HepG2 (cell line): ENCODE data around the gene PPIL6. TPM values are rescaled to one million over a fixed set of nuclear protein-coding genes. Genes with fewer than 3 reads are reported as not detected.

Experiments used
- ATAC-seq: fragments of 200-7000 bp; cut with Tn5 transposase; 3 replicates; pipeline ENCODE4 v1.9.1; 2020; ENCODE audit warnings: mild to moderate bottlenecking, moderate library complexity
- BruUV-seq: library from RNA; stranded (reverse); fragments of 400-500 nt; replicated peaks from 2 replicates; lab custom pipeline; 2021; lab: Mats Ljungman, UMichigan
- CTCF ChIA-PET: fragments of 300-600 bp; formaldehyde crosslinking; extraction: SDS; loops from one replicate; lab custom pipeline; 2021; ENCODE audit warnings: low total read pairs, inconsistent platforms, low intra/inter-chr PET ratio; lab: Yijun Ruan, JAX
- POLR2A ChIA-PET: fragments of 350-600 bp; sonication (Branson Sonifier 250); formaldehyde crosslinking; loops from one replicate; lab custom pipeline; 2020; ENCODE audit warnings: antibody characterized with exemption, inconsistent platforms; lab: Yijun Ruan, JAX
- DNase-seq: peaks from one replicate; pipeline ENCODE4 v3.0.0-alpha.2; 2015; ENCODE audit warnings: low spot score
- FAIRE-seq: peaks from 3 replicates; lab custom pipeline; 2011; peaks lifted over from hg19 to GRCh38; lab: Jason Lieb, UNC
- H2AFZ ChIP-seq: one replicate; pipeline ENCODE4 v1.6.1; 2011; ENCODE audit warnings: low read length, inconsistent platforms
- H3K27ac ChIP-seq: fragments of 300-600 bp; 3 replicates; pipeline ENCODE4 v1.8.0; 2011; ENCODE audit warnings: mixed run types, mild to moderate bottlenecking, mixed read lengths, low read length, inconsistent platforms; ENCODE audit not compliant: insufficient read depth; ENCODE audit errors: extremely low read length
- H3K27me3 ChIP-seq, 2 experiments: fragments of 200-600 bp in 1 of 2; 2 replicates in 1 of 2; 3 replicates in 1 of 2; pipeline versions ENCODE4 v1.6.0 to v1.8.0; 2011; ENCODE audit warnings: low read length in 2 of 2, mild to moderate bottlenecking in 2 of 2, moderate library complexity in 2 of 2, inconsistent platforms in 1 of 2; ENCODE audit not compliant: insufficient read depth in 2 of 2, control insufficient read depth in 1 of 2
- H3K36me3 ChIP-seq, 2 experiments: fragments of 200-600 bp in 1 of 2; replicated peaks in 1 of 2; 2 replicates in 1 of 2; 3 replicates in 1 of 2; pipeline versions ENCODE4 v1.5.1 to v1.8.0; 2011; ENCODE audit warnings: low read length in 2 of 2, inconsistent platforms in 1 of 2; ENCODE audit not compliant: insufficient read depth in 2 of 2, control insufficient read depth in 1 of 2
- H3K4me1 ChIP-seq: 2 replicates; pipeline ENCODE4 v1.5.1; 2012; ENCODE audit warnings: low read length, inconsistent platforms; ENCODE audit not compliant: insufficient read depth
- H3K4me2 ChIP-seq: 2 replicates; pipeline ENCODE4 v1.6.0; 2011; ENCODE audit warnings: low read depth, low read length, inconsistent platforms
- H3K4me3 ChIP-seq, 3 experiments: fragments of 200-600 bp in 1 of 3; sonication (generic), shearing (Covaris generic) in 1 of 3; replicated peaks in 1 of 3; 2 replicates each; pipeline ENCODE4 v1.5.1; 2011 to 2016; ENCODE audit warnings: low read length in 3 of 3, inconsistent platforms in 2 of 3, low read depth in 2 of 3, mild to moderate bottlenecking in 2 of 3, control low read depth in 1 of 3, mixed read lengths in 1 of 3; ENCODE audit not compliant: insufficient read depth in 1 of 3
- H3K79me2 ChIP-seq: one replicate; pipeline ENCODE4 v1.6.1; 2011; ENCODE audit warnings: low read length, inconsistent platforms; ENCODE audit not compliant: insufficient read depth
- H3K9ac ChIP-seq: 2 replicates; pipeline ENCODE4 v1.6.0; 2011; ENCODE audit warnings: mild to moderate bottlenecking, low read depth, low read length, inconsistent platforms; ENCODE audit not compliant: insufficient read depth
- H3K9me3 ChIP-seq: 2 replicates; pipeline ENCODE4 v1.5.1; 2012; ENCODE audit warnings: mild to moderate bottlenecking, low read length
- H4K20me1 ChIP-seq: 2 replicates; pipeline ENCODE4 v1.6.0; 2011; ENCODE audit warnings: inconsistent platforms, mild to moderate bottlenecking, low read length, moderate library complexity; ENCODE audit not compliant: insufficient read depth
- CBX1 ChIP-seq: IDR thresholded peaks from one replicate; pipeline ENCODE4 v1.6.1; 2016; ENCODE audit warnings: antibody characterized with exemption, low read depth
- HOXA5 ChIP-seq: sonication (generic); formaldehyde crosslinking; IDR thresholded peaks from 2 replicates; pipeline ENCODE4 v1.4.0; 2020; ENCODE audit warnings: missing genetic modification reagents
- KAT8 ChIP-seq: IDR thresholded peaks from 2 replicates; pipeline ENCODE4 v1.6.1; 2016; ENCODE audit warnings: missing genetic modification reagents, missing compliant biosample characterization
- MED1 ChIP-seq: sonication (generic); formaldehyde crosslinking; IDR thresholded peaks from 2 replicates; pipeline ENCODE4 v1.4.0; 2020; ENCODE audit warnings: missing genetic modification reagents
- MIER2 ChIP-seq: IDR thresholded peaks from 2 replicates; pipeline ENCODE4 v1.6.1; 2016; ENCODE audit warnings: missing biosample characterization, missing genetic modification reagents
- NFKB2 ChIP-seq: sonication (generic); formaldehyde crosslinking; IDR thresholded peaks from 2 replicates; pipeline ENCODE4 v1.4.0; 2020; ENCODE audit warnings: missing genetic modification reagents, borderline replicate concordance
- PAX8 ChIP-seq: sonication (generic); formaldehyde crosslinking; IDR thresholded peaks from 2 replicates; pipeline ENCODE4 v1.8.0; 2022; ENCODE audit warnings: mild to moderate bottlenecking, missing genetic modification reagents, borderline replicate concordance
- SOX6 ChIP-seq, 2 experiments: fragments of 450-650 bp in 1 of 2; sonication (generic) in 1 of 2; formaldehyde crosslinking in 1 of 2; IDR thresholded peaks; 2 replicates each; pipeline versions ENCODE4 v1.4.0 to v1.6.1; 2017 to 2020; ENCODE audit warnings: antibody characterized with exemption in 1 of 2, mild to moderate bottlenecking in 1 of 2, missing genetic modification reagents in 1 of 2
- TERF1 ChIP-seq: sonication (generic); formaldehyde crosslinking; IDR thresholded peaks from 2 replicates; pipeline ENCODE4 v1.8.0; 2022; ENCODE audit warnings: mild to moderate bottlenecking, missing genetic modification reagents, moderate library complexity
- U2AF2 ChIP-seq: fragments of 200-400 bp; formaldehyde crosslinking; IDR thresholded peaks from 2 replicates; pipeline ENCODE4 v1.6.1; 2017; ENCODE audit warnings: low read depth, mild to moderate bottlenecking, low read length
- ZFP37 ChIP-seq: sonication (generic); formaldehyde crosslinking; IDR thresholded peaks from 2 replicates; pipeline ENCODE4 v1.4.0; 2020; ENCODE audit warnings: missing genetic modification reagents, borderline replicate concordance
- ZNF230 ChIP-seq: sonication (generic); formaldehyde crosslinking; IDR thresholded peaks from 2 replicates; pipeline ENCODE4 v1.4.0; 2020; ENCODE audit warnings: mild to moderate bottlenecking, missing genetic modification reagents
- ZNF549 ChIP-seq: sonication (generic); formaldehyde crosslinking; IDR thresholded peaks from 2 replicates; pipeline ENCODE4 v1.5.0; 2020; ENCODE audit warnings: missing genetic modification reagents
- ZNF883 ChIP-seq: sonication (generic); formaldehyde crosslinking; IDR thresholded peaks from 2 replicates; pipeline ENCODE4 v1.5.1; 2020; ENCODE audit warnings: mild to moderate bottlenecking, missing genetic modification reagents; ENCODE audit errors: not compliant biosample characterization
- ZSCAN21 ChIP-seq: sonication (generic); formaldehyde crosslinking; IDR thresholded peaks from 2 replicates; pipeline ENCODE4 v1.8.0; 2022; ENCODE audit warnings: mild to moderate bottlenecking, missing genetic modification reagents, moderate library complexity, borderline replicate concordance
- WGBS: methylation state at CpG from one replicate; pipeline ENCODE4 v1.1.6; 2017; ENCODE audit warnings: low lambda C conversion rate; 5-methylcytosine and 5-hydroxymethylcytosine counted together
- in situ Hi-C: cut with HindIII; loops from 2 replicates; pipeline ENCODE4 v1.10.0; 2017; ENCODE audit warnings: low pct_unique_long_range_greater_than_20kb; ENCODE audit not compliant: extremely low pct_ligation_motif_present
- intact Hi-C: fragments of 100-400 bp; cut with micrococcal nuclease; formaldehyde crosslinking; loops from one replicate; pipeline ENCODE4 v1.10.0; 2022; ENCODE audit not compliant: unreplicated experiment
- polyA plus RNA-seq, 8 experiments: library from polyadenylated mRNA; depleted of rRNA in 3 of 8; stranded (reverse) in 7 of 8; unstranded in 1 of 8; fragments of >200 nt; fragmentation: Illumina TruSeq in 4 of 8; extraction: Trizol in 4 of 8; gene quantifications; 2 replicates each; pipeline versions ENCODE4 v1.2.1 to v1.2.3, GENCODE V29; 2011 to 2016; ENCODE audit warnings: low read depth in 4 of 8, missing spikeins in 1 of 8, mixed read lengths in 1 of 8; ENCODE audit not compliant: insufficient read depth in 1 of 8
- total RNA-seq, 5 experiments: library from RNA; depleted of rRNA; stranded (reverse); fragments of >200 nt; fragmentation: Illumina TruSeq; extraction: Trizol; gene quantifications; 2 replicates each; pipeline ENCODE4 v1.2.3, GENCODE V29; 2016; ENCODE audit warnings: low read depth in 1 of 5
- TF ChIP-seq, protein P1 (sequence below): fragments of 450-650 bp; IDR thresholded peaks from 2 replicates; pipeline ENCODE4 v1.6.1; 2017; ENCODE audit warnings: mild to moderate bottlenecking
- TF ChIP-seq, protein P2 (sequence below): IDR thresholded peaks from 2 replicates; pipeline ENCODE4 v1.6.1; 2016

Gene PPIL6
- total and polyA plus RNA-seq, 2 of the 13 experiments (the other 11 are each of a cell fraction or from before 2014, with no cell fraction given) = 0.22 to 0.46 TPM

GRCh38 chr6:109382576-109383437 lies 57.6 kb downstream of the PPIL6 start:
- peaks cover 36% of the 10 kb centered on the region for H3K4me1 ChIP-seq
- H3K27me3 ChIP-seq = no peaks in the 10 kb centered on the region; a peak in 2 of 5 replicates
- H3K79me2 ChIP-seq = peaks cover 43% of the 10 kb centered on the region
- peak overlapping the region; percentile 98 for H2AFZ ChIP-seq
- 0% methylated on average over 27 of the region's 42 CpGs for WGBS
- in situ Hi-C loops = loop anchor here (5.0 kb wide), 2 partner anchors 59 to 196 kb away; partner anchors contain the start of genes PPIL6 and SMPD2
- POLR2A ChIA-PET = interaction anchor here (1.0 to 3.9 kb wide), 22 partner anchors 8 to 822 kb away, joined by 3 to 29 read pairs (median 4); partner anchors contain the start of genes CEP57L1, FOXO3, PPIL6 and SESN1
- DNase-seq = peak; percentile 88
- peak overlapping the region; percentile 96 for H3K4me2 ChIP-seq
- CTCF ChIA-PET = interaction anchor here (0.7 kb wide), 1 partner anchor 196 kb away, joined by 3 read pairs; no protein-coding TSS in a partner anchor
- FAIRE-seq = peak; percentile 85
- no peaks in the 10 kb centered on the region for H3K9me3 ChIP-seq
- peak overlapping the region; percentile 95 to 99 (median 99) for H3K4me3 ChIP-seq
- ATAC-seq = peak; percentile 82
- H4K20me1 ChIP-seq = peaks cover 38% of the 10 kb centered on the region
- TSS peak; percentile 89 for BruUV-seq
- peak overlapping the region; percentile 99 for H3K9ac ChIP-seq
- H3K36me3 ChIP-seq = peaks cover 2 to 13% of the 10 kb centered on the region in 2 experiments; a peak in 4 of 5 replicates
- H3K27ac ChIP-seq = peak overlapping the region; percentile 98
- intact Hi-C loops = loop anchor here (1.0 to 5.0 kb wide), 6 partner anchors 58 to 286 kb away; partner anchors contain the start of genes CEP57L1, PPIL6 and SMPD2
- TF ChIP-seq U2AF2 (no peak; the same call in none of the 2 replicates), MED1 (CRISPR knock-in tag) (peak; percentile 13; the same call in 1 of the 2 replicates), ZSCAN21 (CRISPR knock-in tag) (0 out of 2 replicates have a peak, but pooled peaks have one; percentile 15), ZFP37 (no peak), SOX6 (IDR thresholded peaks at IDR 0.05) (no peak), SOX6 (CRISPR knock-in tag; IDR thresholded peaks at IDR 0.05) (peak; percentile 2), KAT8 (peak; percentile 86), TERF1 (no peak), MIER2 (no peak), ZNF883 (no peak), ZNF230 (CRISPR knock-in tag) (peak; percentile 65; the same call in 1 of the 2 replicates), CBX1 (peak; percentile 27), NFKB2 (CRISPR knock-in tag) (peak; percentile 7; the same call in 1 of the 2 replicates), HOXA5 (0 out of 2 replicates have a peak, but pooled peaks have one; percentile 4), PAX8 (CRISPR knock-in tag) (no peak), ZNF549 (CRISPR knock-in tag) (no peak)
- TF ChIP-seq, protein P1, sequence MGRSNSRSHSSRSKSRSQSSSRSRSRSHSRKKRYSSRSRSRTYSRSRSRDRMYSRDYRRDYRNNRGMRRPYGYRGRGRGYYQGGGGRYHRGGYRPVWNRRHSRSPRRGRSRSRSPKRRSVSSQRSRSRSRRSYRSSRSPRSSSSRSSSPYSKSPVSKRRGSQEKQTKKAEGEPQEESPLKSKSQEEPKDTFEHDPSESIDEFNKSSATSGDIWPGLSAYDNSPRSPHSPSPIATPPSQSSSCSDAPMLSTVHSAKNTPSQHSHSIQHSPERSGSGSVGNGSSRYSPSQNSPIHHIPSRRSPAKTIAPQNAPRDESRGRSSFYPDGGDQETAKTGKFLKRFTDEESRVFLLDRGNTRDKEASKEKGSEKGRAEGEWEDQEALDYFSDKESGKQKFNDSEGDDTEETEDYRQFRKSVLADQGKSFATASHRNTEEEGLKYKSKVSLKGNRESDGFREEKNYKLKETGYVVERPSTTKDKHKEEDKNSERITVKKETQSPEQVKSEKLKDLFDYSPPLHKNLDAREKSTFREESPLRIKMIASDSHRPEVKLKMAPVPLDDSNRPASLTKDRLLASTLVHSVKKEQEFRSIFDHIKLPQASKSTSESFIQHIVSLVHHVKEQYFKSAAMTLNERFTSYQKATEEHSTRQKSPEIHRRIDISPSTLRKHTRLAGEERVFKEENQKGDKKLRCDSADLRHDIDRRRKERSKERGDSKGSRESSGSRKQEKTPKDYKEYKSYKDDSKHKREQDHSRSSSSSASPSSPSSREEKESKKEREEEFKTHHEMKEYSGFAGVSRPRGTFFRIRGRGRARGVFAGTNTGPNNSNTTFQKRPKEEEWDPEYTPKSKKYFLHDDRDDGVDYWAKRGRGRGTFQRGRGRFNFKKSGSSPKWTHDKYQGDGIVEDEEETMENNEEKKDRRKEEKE = no peak
- TF ChIP-seq, protein P2, sequence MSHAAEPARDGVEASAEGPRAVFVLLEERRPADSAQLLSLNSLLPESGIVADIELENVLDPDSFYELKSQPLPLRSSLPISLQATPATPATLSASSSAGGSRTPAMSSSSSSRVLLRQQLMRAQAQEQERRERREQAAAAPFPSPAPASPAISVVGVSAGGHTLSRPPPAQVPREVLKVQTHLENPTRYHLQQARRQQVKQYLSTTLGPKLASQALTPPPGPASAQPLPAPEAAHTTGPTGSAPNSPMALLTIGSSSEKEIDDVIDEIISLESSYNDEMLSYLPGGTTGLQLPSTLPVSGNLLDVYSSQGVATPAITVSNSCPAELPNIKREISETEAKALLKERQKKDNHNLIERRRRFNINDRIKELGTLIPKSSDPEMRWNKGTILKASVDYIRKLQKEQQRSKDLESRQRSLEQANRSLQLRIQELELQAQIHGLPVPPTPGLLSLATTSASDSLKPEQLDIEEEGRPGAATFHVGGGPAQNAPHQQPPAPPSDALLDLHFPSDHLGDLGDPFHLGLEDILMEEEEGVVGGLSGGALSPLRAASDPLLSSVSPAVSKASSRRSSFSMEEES (CRISPR knock-in tag) = peak; percentile 68
